ENCODE results near the gene ZNF678. TPM values are rescaled to one million over a fixed set of nuclear protein-coding genes. Genes with fewer than 3 reads are reported as not detected.

ZNF678 gene
- total RNA-seq, 2 experiments from 2014 or later, result 9.5 TPM

DNA sequence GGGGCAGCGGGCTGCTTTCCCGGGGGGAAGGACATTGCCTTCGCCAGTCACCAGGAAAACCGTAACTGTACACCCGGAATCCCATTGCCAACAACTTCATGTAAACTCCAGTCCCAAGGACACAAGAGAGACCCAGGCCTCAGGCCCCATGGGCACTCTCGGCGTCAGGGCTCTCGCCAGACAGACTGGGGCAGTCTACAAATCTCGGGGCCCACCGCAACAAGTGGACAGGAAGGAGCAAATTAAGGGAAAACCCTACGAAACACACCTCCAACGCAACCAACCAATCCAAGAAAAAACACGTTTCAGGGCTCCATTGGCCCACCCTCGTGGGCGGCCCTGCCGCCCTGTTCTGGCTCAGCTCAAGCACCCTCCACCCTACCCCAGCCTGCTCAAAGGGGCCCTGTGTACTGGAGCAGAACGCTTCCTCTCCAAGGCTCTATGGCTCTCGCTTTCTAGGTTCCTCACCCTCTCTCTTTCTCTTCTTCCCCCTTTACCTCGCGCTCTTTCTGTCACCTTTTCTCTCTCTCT, 4.6 kb upstream of the ZNF678 start:
- Mint-ChIP-seq H3K36me3 (ENCODE audit: low read depth) (peaks cover 4% of the 10 kb centered on the region), H3K27ac (no peak overlapping the region), H3K4me3 (no peak overlapping the region), H3K27me3 (ENCODE audit: low read depth) (peaks cover 30% of the 10 kb centered on the region), H3K4me1 (ENCODE audit: low read depth) (peaks cover 18% of the 10 kb centered on the region), H3K9me3 (peaks cover 3% of the 10 kb centered on the region)
- no peak for DNase-seq
- intact Hi-C loops (cut with micrococcal nuclease), result no loop called here
- CTCF ChIA-PET, result no interaction called here

DNA sequence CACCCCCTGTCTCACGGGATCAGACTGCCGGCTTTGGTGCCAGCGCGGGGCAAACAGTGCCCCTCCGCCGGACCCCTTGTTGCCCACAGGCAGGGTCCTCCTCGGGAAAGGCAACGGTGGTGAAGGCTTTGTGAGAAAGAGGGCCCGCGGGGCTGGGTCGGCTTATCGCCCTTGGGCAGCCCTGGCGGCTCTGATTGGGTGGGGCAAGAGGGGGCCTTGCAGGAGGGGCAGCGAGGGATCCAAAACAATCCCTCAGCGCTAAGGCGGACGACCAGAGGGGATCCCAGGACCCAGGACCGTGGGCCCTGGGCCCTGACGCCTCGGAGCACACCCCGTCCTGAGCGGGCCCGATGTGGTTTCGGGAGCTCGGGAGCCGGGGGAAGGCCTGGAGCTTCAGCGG, 3.9 kb upstream of the ZNF678 start:
- intact Hi-C loops (cut with micrococcal nuclease), result no loop called here
- no peak for DNase-seq
- H3K9me3 Mint-ChIP-seq, result peaks cover under 1% of the 10 kb centered on the region
- no peak overlapping the region for H3K27ac Mint-ChIP-seq
- H3K4me3 Mint-ChIP-seq, result no peak overlapping the region
- H3K36me3 Mint-ChIP-seq (ENCODE audit: low read depth), result peaks cover 4% of the 10 kb centered on the region
- peaks cover 30% of the 10 kb centered on the region for H3K27me3 Mint-ChIP-seq (ENCODE audit: low read depth)
- peaks cover 25% of the 10 kb centered on the region for H3K4me1 Mint-ChIP-seq (ENCODE audit: low read depth)
- CTCF ChIA-PET, result no interaction called here

DNA sequence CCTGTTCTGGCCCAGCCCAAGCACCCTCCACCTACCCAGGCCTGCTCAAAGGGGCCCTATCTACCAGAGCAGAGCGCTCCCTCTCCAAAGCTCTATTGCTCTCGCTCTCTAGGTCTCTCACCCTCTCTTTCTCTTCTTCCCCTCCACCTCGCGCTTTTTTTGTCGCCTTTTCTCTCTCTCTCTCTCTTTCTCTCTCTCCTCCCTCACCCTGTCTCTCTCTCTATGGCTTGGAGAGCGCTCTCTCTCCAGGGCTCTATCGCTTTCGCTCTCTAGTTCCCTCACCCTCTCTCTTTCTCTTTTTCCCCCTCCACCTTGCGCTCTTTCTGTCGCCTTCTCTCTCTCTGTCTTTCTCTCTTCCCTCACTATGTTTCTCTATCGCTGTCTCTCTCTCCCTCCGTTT, 3.4 kb upstream of the ZNF678 start:
- CTCF ChIA-PET, result no interaction called here
- H3K4me1 Mint-ChIP-seq (ENCODE audit: low read depth), result peaks cover 25% of the 10 kb centered on the region
- no peaks in the 10 kb centered on the region for H3K9me3 Mint-ChIP-seq
- DNase-seq, result no peak
- H3K27ac Mint-ChIP-seq, result no peak overlapping the region
- intact Hi-C loops (cut with micrococcal nuclease), result loop anchor here (5.0 to 10.0 kb wide), 2 partner anchors 205 to 623 kb away; no protein-coding TSS in a partner anchor
- H3K36me3 Mint-ChIP-seq (ENCODE audit: low read depth), result peaks cover 4% of the 10 kb centered on the region
- H3K4me3 Mint-ChIP-seq, result no peak overlapping the region
- H3K27me3 Mint-ChIP-seq (ENCODE audit: low read depth), result peaks cover 30% of the 10 kb centered on the region

DNA sequence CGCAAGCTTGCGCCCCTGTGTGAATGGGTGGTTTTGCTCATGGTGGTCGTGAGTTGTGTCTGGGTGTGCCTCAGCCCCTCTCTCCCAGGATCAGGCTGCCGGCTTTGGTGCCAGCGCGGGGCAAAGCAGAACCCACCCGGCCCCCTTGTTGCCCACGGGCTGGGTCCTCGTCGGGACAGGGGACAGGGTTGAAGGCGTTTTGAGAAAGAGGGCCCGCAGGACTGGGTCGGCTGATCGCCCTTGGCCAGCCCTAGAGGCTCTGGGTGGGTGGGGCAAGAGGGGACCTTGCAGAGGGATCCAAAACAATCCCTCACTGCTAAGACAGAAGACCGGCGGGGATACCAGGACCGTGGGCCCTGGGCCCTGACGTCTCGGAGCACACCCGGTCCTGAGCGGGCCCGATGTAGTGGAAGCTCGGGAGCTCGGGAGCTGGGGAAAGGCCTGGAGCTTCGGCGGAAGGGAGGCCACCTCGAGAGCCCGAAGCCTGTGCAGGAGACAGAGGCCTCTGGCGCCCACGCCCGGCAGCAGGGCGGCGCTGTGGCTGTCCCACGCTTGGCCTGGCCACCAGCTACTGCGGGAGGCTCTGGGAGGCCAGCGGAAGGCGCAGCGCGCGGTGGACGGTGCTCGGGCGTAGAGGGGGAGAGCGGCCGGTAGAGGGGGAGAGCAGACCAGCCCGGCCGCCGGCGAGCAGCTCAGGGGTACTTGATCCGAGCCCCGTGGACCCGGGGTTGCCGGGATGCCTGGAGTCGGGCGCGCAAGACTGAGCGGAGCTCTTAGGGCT, 2.8 kb upstream of the ZNF678 start:
- Mint-ChIP-seq H3K36me3 (ENCODE audit: low read depth) (peaks cover 4% of the 10 kb centered on the region), H3K4me3 (no peak overlapping the region)
- DNase-seq, result no peak

DNA sequence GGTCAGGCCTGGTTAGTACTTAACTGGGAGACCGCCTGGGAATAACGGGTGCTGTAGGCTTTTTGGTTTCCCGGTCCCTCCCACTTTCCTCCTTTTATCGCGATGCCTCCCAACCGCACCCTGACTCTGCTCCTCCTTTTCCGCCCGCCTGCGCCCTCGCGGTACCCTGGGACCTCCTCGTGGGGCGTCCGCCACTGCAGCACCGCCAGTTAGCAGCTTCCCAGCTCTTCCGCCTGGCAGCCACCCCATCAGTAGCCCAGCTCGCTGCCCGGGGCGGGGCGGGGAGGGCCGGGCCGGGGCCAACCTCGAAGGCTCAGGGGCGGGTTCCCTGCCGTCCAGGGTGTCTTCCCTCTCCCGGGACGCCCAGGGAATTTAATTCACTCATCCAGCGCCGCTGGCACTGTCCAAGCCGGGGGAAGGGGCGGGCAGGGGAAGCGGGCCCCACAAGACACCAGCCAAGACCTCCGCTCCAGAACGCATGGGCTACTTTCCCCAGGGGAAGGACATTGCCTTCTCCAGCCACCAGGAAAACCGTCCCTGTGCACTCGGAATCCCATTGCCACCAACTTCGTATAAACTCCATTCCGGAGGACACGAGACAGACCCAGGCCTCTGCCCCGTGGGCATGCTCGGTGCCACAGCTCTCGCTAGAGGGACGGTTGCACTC, 2.0 kb upstream of the ZNF678 start:
- H3K27me3 Mint-ChIP-seq (ENCODE audit: low read depth), result peaks cover 30% of the 10 kb centered on the region
- intact Hi-C loops (cut with micrococcal nuclease), result loop anchor here (5.0 to 10.0 kb wide), 2 partner anchors 203 to 624 kb away; no protein-coding TSS in a partner anchor
- peaks cover 4% of the 10 kb centered on the region for H3K36me3 Mint-ChIP-seq (ENCODE audit: low read depth)
- CTCF ChIA-PET, result interaction anchor here (0.9 kb wide), 1 partner anchor 80 kb away, joined by 3 read pairs; no protein-coding TSS in a partner anchor
- no peak for DNase-seq
- no peaks in the 10 kb centered on the region for H3K9me3 Mint-ChIP-seq
- H3K27ac Mint-ChIP-seq, result no peak overlapping the region
- H3K4me1 Mint-ChIP-seq (ENCODE audit: low read depth), result peaks cover 27% of the 10 kb centered on the region
- no peak overlapping the region for H3K4me3 Mint-ChIP-seq

More for the DNA sequence above, 2.8 kb upstream of the ZNF678 start:
- CTCF ChIA-PET, result interaction anchor here (0.6 to 0.9 kb wide), 2 partner anchors 79 to 953 kb away, joined by 3 read pairs; no protein-coding TSS in a partner anchor
- peaks cover 30% of the 10 kb centered on the region for H3K27me3 Mint-ChIP-seq (ENCODE audit: low read depth)
- no peak overlapping the region for H3K27ac Mint-ChIP-seq
- no peaks in the 10 kb centered on the region for H3K9me3 Mint-ChIP-seq
- H3K4me1 Mint-ChIP-seq (ENCODE audit: low read depth), result peaks cover 27% of the 10 kb centered on the region
- intact Hi-C loops (cut with micrococcal nuclease), result loop anchor here (5.0 to 10.0 kb wide), 2 partner anchors 204 to 623 kb away; no protein-coding TSS in a partner anchor

DNA sequence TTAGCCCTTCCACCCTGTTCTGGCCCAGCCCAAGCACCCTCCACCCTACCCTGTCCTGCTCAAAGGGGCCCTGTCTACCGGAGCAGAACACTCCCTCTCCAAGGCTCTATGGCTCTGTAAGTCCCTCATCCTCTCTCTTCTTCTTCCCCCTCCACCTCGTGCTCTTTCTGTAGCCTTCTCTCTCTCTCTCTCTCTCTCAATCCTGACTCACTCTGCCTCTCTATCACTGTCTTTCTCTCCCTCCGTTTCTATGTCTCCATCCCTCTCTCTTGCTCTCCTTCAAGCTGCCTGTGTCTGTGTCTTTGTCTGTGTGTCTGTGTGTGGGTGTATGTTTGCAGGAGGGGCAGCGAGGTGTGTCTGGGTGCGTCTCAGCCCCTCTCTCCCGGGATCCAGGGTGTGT, 1.3 kb upstream of the ZNF678 start:
- peaks cover 8% of the 10 kb centered on the region for H3K36me3 Mint-ChIP-seq (ENCODE audit: low read depth)
- CTCF ChIA-PET, result interaction anchor here (0.9 kb wide), 1 partner anchor 19 kb away, joined by 3 read pairs; no protein-coding TSS in a partner anchor
- peaks cover 30% of the 10 kb centered on the region for H3K27me3 Mint-ChIP-seq (ENCODE audit: low read depth)
- no peak for DNase-seq
- intact Hi-C loops (cut with micrococcal nuclease), result loop anchor here (5.0 to 10.0 kb wide), 2 partner anchors 203 to 625 kb away; no protein-coding TSS in a partner anchor
- H3K9me3 Mint-ChIP-seq, result no peaks in the 10 kb centered on the region
- H3K4me1 Mint-ChIP-seq (ENCODE audit: low read depth), result peaks cover 30% of the 10 kb centered on the region
- H3K27ac Mint-ChIP-seq, result no peak overlapping the region
- no peak overlapping the region for H3K4me3 Mint-ChIP-seq

DNA sequence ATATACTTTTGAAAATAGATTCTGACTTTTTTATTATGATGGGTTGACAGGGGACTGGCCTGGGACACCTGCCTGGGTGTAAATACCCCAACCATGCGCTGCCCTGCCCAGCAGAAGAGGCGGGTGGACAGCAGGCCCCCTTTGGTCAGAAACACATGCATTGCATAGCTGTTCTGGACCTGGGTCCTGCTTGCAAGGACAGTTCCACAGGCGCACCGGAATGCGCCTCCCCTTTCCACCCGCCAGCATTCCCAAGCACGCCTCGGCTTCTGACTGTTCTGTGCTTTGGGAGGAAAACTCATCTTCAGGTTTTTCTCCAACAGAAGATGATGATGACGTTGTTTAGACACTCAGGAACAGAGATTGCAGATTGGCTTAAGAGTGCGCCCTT, 428 bp upstream of the ZNF678 start:
- Mint-ChIP-seq H3K27ac (peak overlapping the region; percentile 93), H3K36me3 (ENCODE audit: low read depth) (peaks cover 12% of the 10 kb centered on the region), H3K4me1 (ENCODE audit: low read depth) (peaks cover 32% of the 10 kb centered on the region), H3K27me3 (ENCODE audit: low read depth) (peaks cover 30% of the 10 kb centered on the region), H3K9me3 (no peaks in the 10 kb centered on the region), H3K4me3 (peak overlapping the region; percentile 94)
- DNase-seq, result no peak
- CTCF ChIA-PET, result interaction anchor here (0.6 to 1.7 kb wide), 4 partner anchors 20 to 113 kb away, joined by 3 to 5 read pairs (median 3); no protein-coding TSS in a partner anchor
- intact Hi-C loops (cut with micrococcal nuclease), result loop anchor here (1.0 to 10.0 kb wide), 5 partner anchors 21 to 626 kb away; partner anchors contain the start of gene IBA57

DNA sequence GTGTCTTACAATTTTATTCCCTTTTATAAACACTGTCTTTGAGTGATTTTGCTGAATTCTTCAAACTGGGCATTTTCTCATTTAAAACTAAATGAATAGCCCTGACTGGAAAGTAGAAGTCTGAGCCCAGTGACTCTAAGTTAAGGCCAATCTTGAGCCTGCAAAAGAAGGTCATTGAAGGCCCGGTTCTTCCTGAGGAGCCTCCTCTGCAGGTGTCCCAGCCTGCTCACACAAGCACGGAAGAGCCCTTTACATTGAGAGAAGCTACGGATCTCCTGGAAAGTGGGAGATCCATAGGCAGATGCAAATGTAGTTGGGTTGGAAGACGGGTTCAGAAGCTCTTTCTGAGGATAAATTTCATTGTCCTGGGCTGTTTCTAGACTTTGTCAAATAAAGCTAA, 3.9 kb downstream of the ZNF678 start:
- Mint-ChIP-seq H3K27me3 (ENCODE audit: low read depth) (peaks cover 3% of the 10 kb centered on the region), H3K4me1 (ENCODE audit: low read depth) (peaks cover 33% of the 10 kb centered on the region), H3K9me3 (no peaks in the 10 kb centered on the region), H3K36me3 (ENCODE audit: low read depth) (peaks cover 16% of the 10 kb centered on the region), H3K27ac (no peak overlapping the region), H3K4me3 (no peak overlapping the region)
- no peak for DNase-seq
- intact Hi-C loops (cut with micrococcal nuclease), result loop anchor here (10.0 kb wide), 1 partner anchor 198 kb away; no protein-coding TSS in a partner anchor
- CTCF ChIA-PET, result interaction anchor here (1.3 kb wide), 1 partner anchor 24 kb away, joined by 3 read pairs; no protein-coding TSS in a partner anchor

DNA sequence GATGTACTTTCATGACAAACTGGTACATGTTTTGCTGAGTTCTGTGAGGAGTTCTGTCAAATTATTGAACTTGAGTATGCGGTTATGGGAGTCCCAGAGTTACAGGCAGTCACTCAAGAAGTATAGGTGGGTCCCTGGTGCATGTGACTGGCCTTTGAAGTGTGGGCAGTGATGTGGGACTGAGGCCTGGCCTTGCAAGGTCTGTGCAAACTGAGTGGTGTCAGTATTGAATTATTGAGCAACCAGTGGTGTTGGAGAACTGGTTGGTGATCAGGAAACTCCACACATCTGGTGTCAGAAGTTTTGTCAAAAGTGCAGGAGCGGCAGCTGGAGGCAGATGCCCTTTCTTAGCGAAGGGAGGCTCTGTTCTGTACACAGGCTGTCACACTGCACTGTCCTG, 5.2 kb downstream of the ZNF678 start:
- H3K4me3 Mint-ChIP-seq, result no peak overlapping the region
- no peak for DNase-seq
- intact Hi-C loops (cut with micrococcal nuclease), result loop anchor here (10.0 kb wide), 1 partner anchor 196 kb away; no protein-coding TSS in a partner anchor
- CTCF ChIA-PET, result interaction anchor here (1.3 kb wide), 1 partner anchor 26 kb away, joined by 3 read pairs; no protein-coding TSS in a partner anchor
- H3K27ac Mint-ChIP-seq, result no peak overlapping the region
- H3K27me3 Mint-ChIP-seq (ENCODE audit: low read depth), result no peaks in the 10 kb centered on the region
- peaks cover 32% of the 10 kb centered on the region for H3K4me1 Mint-ChIP-seq (ENCODE audit: low read depth)
- H3K9me3 Mint-ChIP-seq, result no peaks in the 10 kb centered on the region
- H3K36me3 Mint-ChIP-seq (ENCODE audit: low read depth), result peaks cover 22% of the 10 kb centered on the region

DNA sequence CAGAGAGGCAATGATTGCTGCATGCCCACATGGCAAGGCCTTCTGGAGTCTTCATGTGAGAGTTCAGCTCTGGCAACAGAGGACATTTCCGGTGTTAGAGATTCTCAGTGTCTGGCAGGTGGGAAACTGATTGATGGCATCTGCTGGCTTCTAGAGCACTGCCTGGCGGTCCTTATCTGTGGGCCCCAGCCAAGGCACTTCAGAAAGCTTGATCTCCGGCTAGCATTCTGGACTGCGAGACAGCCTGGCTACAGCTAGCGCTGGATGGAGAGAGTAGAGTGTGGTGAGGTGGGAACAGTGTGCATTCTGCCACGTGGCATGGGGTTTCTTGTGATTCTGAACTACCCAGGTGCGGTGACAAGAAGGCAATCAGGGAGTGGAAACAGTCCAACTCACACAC, 9.4 kb downstream of the ZNF678 start:
- intact Hi-C loops (cut with micrococcal nuclease), result no loop called here
- Mint-ChIP-seq H3K4me1 (ENCODE audit: low read depth) (peaks cover 25% of the 10 kb centered on the region), H3K27me3 (ENCODE audit: low read depth) (no peaks in the 10 kb centered on the region), H3K36me3 (ENCODE audit: low read depth) (peaks cover 43% of the 10 kb centered on the region), H3K9me3 (peaks cover 34% of the 10 kb centered on the region), H3K27ac (no peak overlapping the region), H3K4me3 (no peak overlapping the region)
- DNase-seq, result no peak
- CTCF ChIA-PET, result no interaction called here

DNA sequence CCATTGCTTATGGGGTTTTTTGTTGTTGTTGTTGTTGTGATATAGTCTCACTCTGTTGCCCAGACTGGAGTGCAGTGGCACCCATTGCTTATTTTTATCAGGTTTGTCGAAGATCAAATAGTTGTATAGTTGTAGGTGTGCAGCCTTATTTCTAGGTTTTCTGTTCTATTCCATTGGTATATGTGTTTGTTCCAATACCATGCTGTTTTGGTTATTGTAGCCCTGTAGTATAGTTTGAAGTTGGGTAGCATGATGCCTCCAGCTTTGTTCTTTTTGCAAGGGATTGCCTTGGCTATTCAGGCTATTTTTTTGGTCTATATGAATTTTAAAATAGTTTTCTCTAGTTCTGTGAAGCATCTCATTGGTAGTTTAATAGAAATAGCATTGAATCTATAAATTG, 11.6 kb downstream of the ZNF678 start:
- no peak for DNase-seq
- H3K27ac Mint-ChIP-seq, result no peak overlapping the region
- CTCF ChIA-PET, result interaction anchor here (0.6 kb wide), 1 partner anchor 662 kb away, joined by 3 read pairs; no protein-coding TSS in a partner anchor
- peaks cover 13% of the 10 kb centered on the region for H3K4me1 Mint-ChIP-seq (ENCODE audit: low read depth)
- H3K9me3 Mint-ChIP-seq, result peaks cover 37% of the 10 kb centered on the region
- H3K4me3 Mint-ChIP-seq, result no peak overlapping the region
- intact Hi-C loops (cut with micrococcal nuclease), result no loop called here
- no peaks in the 10 kb centered on the region for H3K27me3 Mint-ChIP-seq (ENCODE audit: low read depth)
- peaks cover 40% of the 10 kb centered on the region for H3K36me3 Mint-ChIP-seq (ENCODE audit: low read depth)

DNA sequence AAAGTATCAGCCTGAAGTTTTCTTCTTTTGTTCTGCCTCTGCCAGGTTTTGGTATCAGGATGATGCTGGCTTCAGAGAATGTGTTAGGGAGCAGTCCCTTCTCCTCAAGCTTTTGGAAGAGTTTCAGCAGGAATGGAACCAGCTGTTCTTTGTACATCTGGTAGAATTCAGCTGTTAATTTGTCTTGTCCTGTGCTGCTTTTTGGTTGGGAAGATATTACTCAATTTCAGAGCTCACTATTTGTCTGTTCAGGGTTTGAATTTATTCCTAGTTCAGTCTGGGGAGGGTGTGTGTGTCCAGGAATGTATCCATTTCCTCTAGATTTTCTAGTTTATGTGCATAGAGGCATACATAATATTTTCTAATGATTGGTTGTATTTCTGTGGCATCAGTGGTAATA, 12.8 kb downstream of the ZNF678 start:
- DNase-seq, result no peak
- H3K36me3 Mint-ChIP-seq (ENCODE audit: low read depth), result peaks cover 40% of the 10 kb centered on the region
- H3K27ac Mint-ChIP-seq, result no peak overlapping the region
- peaks cover 37% of the 10 kb centered on the region for H3K9me3 Mint-ChIP-seq
- CTCF ChIA-PET, result no interaction called here
- H3K4me3 Mint-ChIP-seq, result no peak overlapping the region
- peaks cover 8% of the 10 kb centered on the region for H3K4me1 Mint-ChIP-seq (ENCODE audit: low read depth)
- H3K27me3 Mint-ChIP-seq (ENCODE audit: low read depth), result no peaks in the 10 kb centered on the region
- intact Hi-C loops (cut with micrococcal nuclease), result no loop called here

All from activated naive CD4-positive, alpha-beta T cell treated with anti-CD3 and anti-CD28 coated beads for 36 hours (primary cell).